Right lung (tissue), 5 donors: ENCODE measurements around the gene SLC25A13. TPM values are rescaled to one million over a fixed set of nuclear protein-coding genes. Genes with fewer than 3 reads are reported as not detected.
"Not testable (repeated sequence)": the region's sequence is repeated elsewhere in the genome, so short reads cannot be mapped to it uniquely, and the experiment has no call there.

ENCODE experiments used
- DNase-seq, 2 donors: peaks; one replicate each; pipeline ENCODE4 v3.0.0-alpha.2; 2013
- polyA plus RNA-seq, 5 donors: library from polyadenylated mRNA; unstranded; fragments of 120-200 nt; gene quantifications; one replicate each; pipeline versions ENCODE4 v1.2.1 to v1.2.3, GENCODE V29; 2013; ENCODE audit warnings: inconsistent platforms in 1 of 5, low replicate concordance in 1 of 5; ENCODE audit not compliant: insufficient read length in 5 of 5, insufficient read depth in 1 of 5

SLC25A13 gene
- polyA plus RNA-seq, 5 donors: 20.8 to 27.1 (median 26.2) TPM

- DNase-seq: no peak
These were observed 20.9 kb downstream of the SLC25A13 start for GRCh38 chr7:96300986-96301385.

GRCh38 chr7:96300502-96300901, 21.4 kb downstream of the SLC25A13 start:
- DNase-seq: no peak

GRCh38 chr7:96299496-96299895, 22.4 kb downstream of the SLC25A13 start:
- no peak for DNase-seq

GRCh38 chr7:96297876-96298275, 24.0 kb downstream of the SLC25A13 start:
- no peak for DNase-seq

- DNase-seq: not testable (repeated sequence)
These were observed 24.5 kb downstream of the SLC25A13 start for GRCh38 chr7:96297446-96297845.

- DNase-seq: not testable (repeated sequence)
These were observed 28.0 kb downstream of the SLC25A13 start for GRCh38 chr7:96293911-96294310.

GRCh38 chr7:96287559-96287958, 34.3 kb downstream of the SLC25A13 start:
- DNase-seq: no peak

- no peak for DNase-seq
These were observed 34.8 kb downstream of the SLC25A13 start for GRCh38 chr7:96287132-96287531.

GRCh38 chr7:96285579-96285978, 36.3 kb downstream of the SLC25A13 start:
- DNase-seq: no peak

GRCh38 chr7:96284835-96285234, 37.1 kb downstream of the SLC25A13 start:
- no peak for DNase-seq

GRCh38 chr7:96284240-96284639, 37.7 kb downstream of the SLC25A13 start:
- DNase-seq: no peak

- DNase-seq: no peak
These were observed 39.1 kb downstream of the SLC25A13 start for GRCh38 chr7:96282835-96283234.

GRCh38 chr7:96277921-96278320, 44.0 kb downstream of the SLC25A13 start:
- no peak for DNase-seq

GRCh38 chr7:96276019-96276418, 45.9 kb downstream of the SLC25A13 start:
- no peak for DNase-seq

- no peak for DNase-seq
These were observed 48.2 kb downstream of the SLC25A13 start for GRCh38 chr7:96273716-96274115.

- DNase-seq: no peak
These were observed 52.5 kb downstream of the SLC25A13 start for GRCh38 chr7:96269246-96269994.

GRCh38 chr7:96266580-96266979, 55.3 kb downstream of the SLC25A13 start:
- no peak for DNase-seq

- no peak for DNase-seq
These were observed 55.9 kb downstream of the SLC25A13 start for GRCh38 chr7:96266015-96266414.

- no peak for DNase-seq
These were observed 67.9 kb downstream of the SLC25A13 start for GRCh38 chr7:96253964-96254363.

- DNase-seq: no peak
These were observed 68.5 kb downstream of the SLC25A13 start for GRCh38 chr7:96253441-96253840.

- DNase-seq: no peak
These were observed 71.0 kb downstream of the SLC25A13 start for GRCh38 chr7:96250776-96251361.

- no peak for DNase-seq
These were observed 73.5 kb downstream of the SLC25A13 start for GRCh38 chr7:96248405-96248804.

GRCh38 chr7:96246919-96247318, 75.0 kb downstream of the SLC25A13 start:
- no peak for DNase-seq

- no peak for DNase-seq
These were observed 77.0 kb downstream of the SLC25A13 start for GRCh38 chr7:96244992-96245292.
